Measurements from ENCODE around the gene TNFRSF21. TPM values are rescaled to one million over a fixed set of nuclear protein-coding genes. Genes with fewer than 3 reads are reported as not detected.

Gene TNFRSF21
- total and polyA plus RNA-seq, 9 of the 15 experiments (the other 6 are each of a cell fraction or from before 2014, with no cell fraction given): 0.63 to 5.7 (median 2.2) TPM

DNA sequence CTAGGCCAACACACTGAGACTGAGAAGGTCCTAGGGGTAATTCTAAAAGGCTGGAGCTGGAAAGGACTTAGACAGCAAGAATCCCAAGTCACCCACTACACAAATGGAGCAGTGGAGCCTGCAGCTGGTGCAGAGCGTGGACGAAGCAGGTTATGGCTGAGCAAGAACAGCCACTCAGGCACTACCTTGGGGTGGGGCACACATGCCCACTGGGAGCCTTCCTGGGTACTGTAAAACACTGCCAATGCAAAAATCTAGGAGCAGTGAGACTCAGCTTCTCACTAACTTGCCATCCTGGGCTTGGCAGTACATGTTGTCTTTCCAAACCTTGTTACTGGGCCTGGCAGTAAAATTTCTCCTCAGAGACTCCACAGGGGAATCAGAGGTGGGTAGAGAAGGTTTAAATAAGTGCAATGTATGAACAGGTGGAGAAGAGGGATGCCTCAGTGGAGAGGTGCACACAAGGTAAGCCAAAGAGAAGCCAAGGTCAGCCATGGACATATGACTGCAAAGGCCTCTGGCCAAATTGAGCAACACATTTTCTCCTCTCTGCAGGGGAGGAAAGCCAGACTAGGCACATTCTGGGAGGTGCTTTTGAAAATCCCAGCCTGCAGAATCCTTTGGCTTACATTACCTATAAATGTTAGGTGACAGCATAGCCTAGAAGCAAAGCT, 105.6 kb downstream of the TNFRSF21 start:
- no TSS peak for BruUV-seq (replicated peaks)
- no peaks in the 10 kb centered on the region for H4K20me1 ChIP-seq (replicated peaks; ENCODE audit: control insufficient read depth, insufficient read depth, low read length)
- H3K4me2 ChIP-seq (ENCODE audit: insufficient read depth, low read length): no peak overlapping the region
- TF ChIP-seq, protein P1, sequence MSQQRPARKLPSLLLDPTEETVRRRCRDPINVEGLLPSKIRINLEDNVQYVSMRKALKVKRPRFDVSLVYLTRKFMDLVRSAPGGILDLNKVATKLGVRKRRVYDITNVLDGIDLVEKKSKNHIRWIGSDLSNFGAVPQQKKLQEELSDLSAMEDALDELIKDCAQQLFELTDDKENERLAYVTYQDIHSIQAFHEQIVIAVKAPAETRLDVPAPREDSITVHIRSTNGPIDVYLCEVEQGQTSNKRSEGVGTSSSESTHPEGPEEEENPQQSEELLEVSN (IDR thresholded peaks at IDR 0.05; ENCODE audit: borderline replicate concordance in 1 of 2, extremely low read depth in 1 of 2, insufficient read depth in 1 of 2, insufficient read length in 1 of 2, low read depth in 1 of 2, low read length in 1 of 2, poor library complexity in 1 of 2, severe bottlenecking in 1 of 2): no peak
- no peak for TF ChIP-seq TSC22D4 (tag; IDR thresholded peaks at IDR 0.05)
- TF ChIP-seq ZFX (CRISPR knock-in tag; IDR thresholded peaks at IDR 0.05): no peak
- TF ChIP-seq, protein P2, sequence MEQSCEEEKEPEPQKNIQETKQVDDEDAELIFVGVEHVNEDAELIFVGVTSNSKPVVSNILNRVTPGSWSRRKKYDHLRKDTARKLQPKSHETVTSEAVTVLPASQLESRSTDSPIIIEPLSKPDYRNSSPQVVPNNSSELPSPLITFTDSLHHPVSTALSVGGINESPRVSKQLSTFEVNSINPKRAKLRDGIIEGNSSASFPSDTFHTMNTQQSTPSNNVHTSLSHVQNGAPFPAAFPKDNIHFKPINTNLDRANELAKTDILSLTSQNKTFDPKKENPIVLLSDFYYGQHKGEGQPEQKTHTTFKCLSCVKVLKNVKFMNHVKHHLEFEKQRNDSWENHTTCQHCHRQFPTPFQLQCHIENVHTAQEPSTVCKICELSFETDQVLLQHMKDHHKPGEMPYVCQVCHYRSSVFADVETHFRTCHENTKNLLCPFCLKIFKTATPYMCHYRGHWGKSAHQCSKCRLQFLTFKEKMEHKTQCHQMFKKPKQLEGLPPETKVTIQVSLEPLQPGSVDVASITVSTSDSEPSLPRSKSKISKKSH (CRISPR knock-in tag; IDR thresholded peaks at IDR 0.05): no peak
- TF ChIP-seq U2AF2 (optimal IDR thresholded peaks at IDR 0.05; ENCODE audit: low read depth, low read length): no peak
- POLR2A ChIA-PET: interaction anchor here (0.9 to 1.2 kb wide), 2 partner anchors 11 to 30 kb away, joined by 3 read pairs; no protein-coding TSS in a partner anchor
- no peak overlapping the region for H3K4me3 ChIP-seq
- no peak for FAIRE-seq
- H3K27ac ChIP-seq (ENCODE audit: extremely low read depth, low read depth, low read length): no peak overlapping the region
- no peak overlapping the region for H3K9ac ChIP-seq (ENCODE audit: insufficient read depth in 1 of 2, low read depth in 2 of 2, low read length in 2 of 2)
- no peaks in the 10 kb centered on the region; a peak in 1 of 5 replicates for H3K4me1 ChIP-seq (replicated peaks in 1 of 2; ENCODE audit: control insufficient read depth in 2 of 2, insufficient read depth in 2 of 2, low read length in 2 of 2)
- ATAC-seq: no peak
- intact Hi-C loops (cut with micrococcal nuclease) (no loop called here), in situ Hi-C loops (cut with MboI) (no loop called here)
- no peaks in the 10 kb centered on the region for H3K79me2 ChIP-seq (ENCODE audit: control insufficient read depth, insufficient read depth, low read length)
- CTCF ChIA-PET (ENCODE audit: low intra/inter-chr PET ratio): no interaction called here
- H3K27me3 ChIP-seq (ENCODE audit: control insufficient read depth in 2 of 2, insufficient read depth in 2 of 2, low read length in 2 of 2): no peaks in the 10 kb centered on the region; a peak in 2 of 5 replicates
- H2AFZ ChIP-seq (ENCODE audit: low read depth, low read length): no peak overlapping the region
- H3K9me1 ChIP-seq (ENCODE audit: control insufficient read depth, insufficient read depth, low read length): no peaks in the 10 kb centered on the region
- H3K9me3 ChIP-seq (replicated peaks; ENCODE audit: control insufficient read depth, insufficient read depth, low read depth, low read length): no peaks in the 10 kb centered on the region
- DNase-seq (ENCODE audit: extremely low read depth in 1 of 4, low spot score in 3 of 4): no peak
- WGBS (ENCODE audit: insufficient coverage, low coverage, missing lambda C conversion rate): 0% methylated on average over 2 of the region's 2 CpGs
- no peaks in the 10 kb centered on the region for H3K36me3 ChIP-seq (ENCODE audit: control insufficient read depth, insufficient read depth, low read length)
